Hematopoietic multipotent progenitor cell treated with erythropoietin and hydrocortisone succinate and interleukin-3 and kit ligand, for 15 days (in vitro differentiated cells): ENCODE results near the gene LTB4R.
A peak's percentile ranks its signal among the peaks of the same experiment; 100 is the strongest.
"Not testable (repeated sequence)": the region's sequence is repeated elsewhere in the genome, so short reads cannot be mapped to it uniquely, and the experiment has no call there.

Experiments used
- DNase-seq: peaks from one replicate; pipeline ENCODE4 v3.0.0-alpha.2; 2015; ENCODE audit warnings: low spot score

The LTB4R gene

GRCh38 chr14:24323341-24323740 lies 12.0 kb downstream of the LTB4R start:
- DNase-seq = no peak

GRCh38 chr14:24324024-24324423 lies 12.7 kb downstream of the LTB4R start:
- DNase-seq = no peak

GRCh38 chr14:24325041-24325530 lies 13.8 kb downstream of the LTB4R start:
- DNase-seq = no peak

GRCh38 chr14:24325963-24326362 lies 14.7 kb downstream of the LTB4R start:
- DNase-seq = no peak

- no peak for DNase-seq
These were observed 16.0 kb downstream of the LTB4R start for GRCh38 chr14:24327303-24327702.

- not testable (repeated sequence) for DNase-seq
These were observed 16.6 kb downstream of the LTB4R start for GRCh38 chr14:24327914-24328313.

GRCh38 chr14:24329073-24329663 lies 17.9 kb downstream of the LTB4R start:
- DNase-seq = no peak

- DNase-seq = no peak
These were observed 18.4 kb downstream of the LTB4R start for GRCh38 chr14:24329736-24330135.

- no peak for DNase-seq
These were observed 19.8 kb downstream of the LTB4R start for GRCh38 chr14:24330973-24331674.

- no peak for DNase-seq
These were observed 20.5 kb downstream of the LTB4R start for GRCh38 chr14:24331731-24332267.

- peak; percentile 68 for DNase-seq
These were observed 21.1 kb downstream of the LTB4R start for GRCh38 chr14:24332268-24332993.

GRCh38 chr14:24334431-24335291 lies 23.4 kb downstream of the LTB4R start, which contains the start of gene ADCY4:
Gene ADCY4 (minus strand): TSS chr14:24335071. CDS start chr14:24334652, 419 bp downstream.
- no peak for DNase-seq

- no peak for DNase-seq
These were observed 24.3 kb downstream of the LTB4R start for GRCh38 chr14:24335461-24336171.

- DNase-seq = no peak
These were observed 26.0 kb downstream of the LTB4R start for GRCh38 chr14:24337144-24337823.

GRCh38 chr14:24337824-24338175 lies 26.5 kb downstream of the LTB4R start:
- DNase-seq = no peak

- DNase-seq = no peak
These were observed 27.5 kb downstream of the LTB4R start for GRCh38 chr14:24338843-24339242.

- DNase-seq = no peak
These were observed 28.2 kb downstream of the LTB4R start, which contains the start of gene RIPK3 for GRCh38 chr14:24339284-24340151. Gene RIPK3 (minus strand): TSS chr14:24339991. CDS start chr14:24339826, 165 bp downstream.

- no peak for DNase-seq
These were observed 29.3 kb downstream of the LTB4R start for GRCh38 chr14:24340606-24341005.

- DNase-seq = no peak
These were observed 31.6 kb downstream of the LTB4R start for GRCh38 chr14:24342889-24343288.
